Placental pericyte (primary cell): Measurements from ENCODE around the gene MMP19. TPM values are rescaled to one million over a fixed set of nuclear protein-coding genes. Genes with fewer than 3 reads are reported as not detected.

Experiments used
- total RNA-seq: library from RNA; depleted of rRNA; stranded (reverse); fragments of >200 nt; gene quantifications from 2 replicates; pipeline ENCODE4 v1.2.3, GENCODE V29; 2012

The MMP19 gene, protein sequence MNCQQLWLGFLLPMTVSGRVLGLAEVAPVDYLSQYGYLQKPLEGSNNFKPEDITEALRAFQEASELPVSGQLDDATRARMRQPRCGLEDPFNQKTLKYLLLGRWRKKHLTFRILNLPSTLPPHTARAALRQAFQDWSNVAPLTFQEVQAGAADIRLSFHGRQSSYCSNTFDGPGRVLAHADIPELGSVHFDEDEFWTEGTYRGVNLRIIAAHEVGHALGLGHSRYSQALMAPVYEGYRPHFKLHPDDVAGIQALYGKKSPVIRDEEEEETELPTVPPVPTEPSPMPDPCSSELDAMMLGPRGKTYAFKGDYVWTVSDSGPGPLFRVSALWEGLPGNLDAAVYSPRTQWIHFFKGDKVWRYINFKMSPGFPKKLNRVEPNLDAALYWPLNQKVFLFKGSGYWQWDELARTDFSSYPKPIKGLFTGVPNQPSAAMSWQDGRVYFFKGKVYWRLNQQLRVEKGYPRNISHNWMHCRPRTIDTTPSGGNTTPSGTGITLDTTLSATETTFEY
- total RNA-seq: 9.0 and 11.2 TPM in 2 replicates

DNA sequence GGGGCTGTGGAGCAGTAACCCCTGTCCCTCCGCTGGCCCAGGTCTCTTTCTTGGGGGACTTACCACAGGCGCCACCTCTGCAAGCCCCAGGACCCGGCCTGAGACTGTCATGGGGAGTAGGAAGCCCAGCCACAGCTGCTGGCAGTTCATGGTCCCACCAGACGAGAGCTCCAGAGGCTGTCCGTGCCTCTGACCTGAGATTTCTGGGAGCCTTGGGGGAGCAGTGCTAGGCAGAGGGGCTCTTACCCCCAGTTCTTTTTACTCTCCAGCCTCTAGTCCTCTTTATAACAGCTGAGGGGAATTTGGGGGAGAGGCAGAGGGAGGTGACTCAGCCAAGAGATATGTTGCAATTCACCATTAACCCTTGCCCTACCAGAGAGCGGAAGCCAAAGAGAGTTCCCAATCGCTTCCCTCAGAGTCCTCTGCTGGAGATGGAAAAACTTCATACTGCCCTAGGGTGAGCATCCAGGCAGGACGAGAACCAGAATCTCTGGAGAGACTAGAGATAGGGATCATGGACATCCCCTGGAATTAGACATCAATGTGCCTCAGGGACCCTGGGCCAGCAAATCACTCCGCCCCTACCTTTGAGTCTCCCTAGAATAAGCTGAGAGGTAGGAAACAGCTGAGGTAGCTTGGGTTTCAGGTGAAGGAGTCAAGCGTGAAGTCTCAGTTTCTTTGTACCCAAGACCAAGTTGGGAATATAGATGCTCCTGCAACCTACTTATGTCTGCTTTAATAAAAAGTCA, at the start of gene MMP19:
Gene MMP19, minus strand, starts transcription at position 256 of the 749 bp plus-strand sequence. Its CDS starts 106 bp downstream, at position 150.

DNA sequence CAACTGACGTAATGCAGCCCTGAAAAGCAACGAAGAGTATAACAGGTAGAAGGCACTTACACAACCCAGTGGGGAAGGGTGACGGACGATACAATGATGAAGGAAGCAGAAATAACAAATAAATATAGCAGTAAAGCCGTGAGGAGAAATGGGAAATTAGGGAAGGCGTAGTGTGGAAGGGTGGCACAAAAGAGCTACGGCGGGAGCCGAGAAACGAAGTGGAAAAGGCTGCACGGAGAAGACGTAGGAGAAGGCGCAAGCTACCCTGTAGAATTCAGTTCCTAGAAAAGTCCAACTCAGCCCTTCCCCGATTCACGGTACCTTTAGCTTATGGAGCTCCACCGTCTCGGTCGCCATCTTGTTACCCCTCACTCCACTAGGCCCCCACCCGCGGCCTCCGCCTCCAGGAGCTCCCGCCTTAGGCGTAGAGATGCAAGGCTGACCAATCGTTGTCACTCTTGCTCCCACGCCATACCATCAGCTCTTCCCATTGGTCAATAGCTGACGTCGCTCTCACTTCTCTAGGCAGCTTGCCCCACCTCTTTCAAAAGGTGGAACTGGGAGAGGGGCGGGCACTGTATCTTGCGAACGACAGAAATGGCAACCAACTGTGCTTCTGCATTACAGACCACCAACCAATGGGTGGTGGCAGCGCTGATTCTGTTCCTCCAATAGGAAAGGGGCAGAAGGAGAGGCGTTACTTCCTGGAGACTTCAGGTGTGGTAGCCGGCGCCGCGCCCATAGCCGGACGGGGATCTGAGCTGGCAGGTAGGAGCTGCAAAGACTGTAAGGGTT, 25.2 kb downstream of the MMP19 start, which contains the start of the genes ORMDL2 and SARNP:
Gene ORMDL2, plus strand, starts transcription at position 697 of the 795 bp plus-strand sequence. CDS start 959 bp downstream, outside the sequence.
Gene SARNP, minus strand, starts transcription at position 380 of the 795 bp plus-strand sequence. Its CDS starts 23 bp downstream, at position 357.

Other genes with a start within 250 kb of the MMP19 start
- gene OR10P1, start 206.0 kb downstream of the MMP19 start, total RNA-seq: not detected in 2 replicates
- under 0.01 and 0.14 TPM in 2 replicates for gene ITGA7, start 135.0 kb downstream of the MMP19 start, total RNA-seq
- gene BLOC1S1, start 126.9 kb downstream of the MMP19 start, total RNA-seq: 55.7 and 100 TPM in 2 replicates
- 0.66 and 6.2 TPM in 2 replicates for gene RDH5, start 122.5 kb downstream of the MMP19 start, total RNA-seq
- gene CD63, start 113.9 kb downstream of the MMP19 start, total RNA-seq: 942 and 1,516 TPM in 2 replicates
- 5.3 and 10.6 TPM in 2 replicates for gene GDF11, start 99.8 kb downstream of the MMP19 start, total RNA-seq
- gene SARNP, start 25.2 kb downstream of the MMP19 start, total RNA-seq: 53.3 and 65.9 TPM in 2 replicates
- 26.3 and 27.8 TPM in 2 replicates for gene ORMDL2, start 24.9 kb downstream of the MMP19 start, total RNA-seq
- gene DNAJC14, start 13.3 kb downstream of the MMP19 start, total RNA-seq: 35.2 and 56.0 TPM in 2 replicates
- gene PYM1, start 85.0 kb upstream of the MMP19 start, total RNA-seq: 27.9 and 33.9 TPM in 2 replicates
- 32.4 and 42.4 TPM in 2 replicates for gene DGKA, start 88.2 kb upstream of the MMP19 start, total RNA-seq
- gene PMEL, start 123.1 kb upstream of the MMP19 start, total RNA-seq: 0.72 and 0.88 TPM in 2 replicates
- 7.2 and 73.4 TPM in 2 replicates for gene CDK2, start 123.9 kb upstream of the MMP19 start, total RNA-seq
- gene RAB5B, start 131.1 kb upstream of the MMP19 start, total RNA-seq: 77.3 and 104 TPM in 2 replicates
- 5.9 and 17.3 TPM in 2 replicates for gene SUOX, start 154.3 kb upstream of the MMP19 start, total RNA-seq
- 2.8 and 4.9 TPM in 2 replicates for gene IKZF4, start 178.1 kb upstream of the MMP19 start, total RNA-seq
- 329 and 597 TPM in 2 replicates for gene RPS26, start 199.0 kb upstream of the MMP19 start, total RNA-seq
- under 0.01 and 0.22 TPM in 2 replicates for gene ERBB3, start 237.2 kb upstream of the MMP19 start, total RNA-seq